GM10266 (cell line): Measurements from ENCODE around the gene ADGRG1.
A peak's percentile ranks its signal among the peaks of the same experiment; 100 is the strongest.

Experiments used
- DNase-seq: peaks from one replicate; pipeline ENCODE4 v3.0.0; 2012; ENCODE audit errors: extremely low spot score
- TF ChIP-seq, protein P1 (sequence below): IDR thresholded peaks from 2 replicates; pipeline ENCODE4 v1.5.1; 2012; ENCODE audit warnings: mild to moderate bottlenecking, low read depth; ENCODE audit not compliant: control insufficient read depth, insufficient read depth; ENCODE audit errors: missing control alignments

The ADGRG1 gene

DNA sequence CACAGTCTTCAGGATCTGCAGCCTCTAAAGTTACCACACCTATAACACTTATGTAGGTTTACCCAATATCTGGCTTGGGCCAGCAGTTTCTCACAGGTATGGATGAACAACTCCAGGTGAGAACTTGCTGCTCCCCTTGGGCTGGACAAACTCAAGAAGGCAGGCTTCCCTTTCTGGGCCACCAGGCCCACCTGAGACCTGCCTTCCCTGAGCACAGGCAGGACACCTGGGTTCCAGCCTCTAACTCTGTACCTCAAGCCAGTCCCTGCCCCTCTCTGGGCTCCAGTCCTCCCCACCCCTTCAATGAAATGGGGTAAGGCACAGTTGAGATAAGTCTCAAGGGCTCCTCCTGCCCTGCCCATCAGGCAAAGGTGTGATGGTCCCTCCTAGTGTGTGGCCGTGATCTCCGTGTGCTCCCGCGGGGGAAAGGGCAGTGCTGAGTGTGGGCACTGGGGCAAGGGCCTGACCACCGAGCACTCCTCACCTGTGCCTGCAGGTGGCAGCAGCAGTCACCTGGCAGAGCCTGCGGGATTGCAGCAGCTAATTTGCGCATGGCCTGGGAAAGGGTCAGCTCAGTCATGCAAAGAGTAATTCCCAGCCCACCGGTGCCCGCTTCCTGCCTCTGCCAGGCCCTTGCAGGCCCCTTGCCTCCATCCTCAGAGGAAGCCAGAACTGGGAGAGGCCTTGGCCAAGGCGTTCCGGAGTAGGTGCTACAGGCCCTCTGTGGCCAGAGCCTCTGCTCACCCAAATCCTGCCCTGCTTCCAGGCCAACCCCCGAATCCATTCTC, 28.2 kb upstream of the ADGRG1 start:
- no peak for DNase-seq
- TF ChIP-seq, protein P1, sequence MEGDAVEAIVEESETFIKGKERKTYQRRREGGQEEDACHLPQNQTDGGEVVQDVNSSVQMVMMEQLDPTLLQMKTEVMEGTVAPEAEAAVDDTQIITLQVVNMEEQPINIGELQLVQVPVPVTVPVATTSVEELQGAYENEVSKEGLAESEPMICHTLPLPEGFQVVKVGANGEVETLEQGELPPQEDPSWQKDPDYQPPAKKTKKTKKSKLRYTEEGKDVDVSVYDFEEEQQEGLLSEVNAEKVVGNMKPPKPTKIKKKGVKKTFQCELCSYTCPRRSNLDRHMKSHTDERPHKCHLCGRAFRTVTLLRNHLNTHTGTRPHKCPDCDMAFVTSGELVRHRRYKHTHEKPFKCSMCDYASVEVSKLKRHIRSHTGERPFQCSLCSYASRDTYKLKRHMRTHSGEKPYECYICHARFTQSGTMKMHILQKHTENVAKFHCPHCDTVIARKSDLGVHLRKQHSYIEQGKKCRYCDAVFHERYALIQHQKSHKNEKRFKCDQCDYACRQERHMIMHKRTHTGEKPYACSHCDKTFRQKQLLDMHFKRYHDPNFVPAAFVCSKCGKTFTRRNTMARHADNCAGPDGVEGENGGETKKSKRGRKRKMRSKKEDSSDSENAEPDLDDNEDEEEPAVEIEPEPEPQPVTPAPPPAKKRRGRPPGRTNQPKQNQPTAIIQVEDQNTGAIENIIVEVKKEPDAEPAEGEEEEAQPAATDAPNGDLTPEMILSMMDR = peak; percentile 91

DNA sequence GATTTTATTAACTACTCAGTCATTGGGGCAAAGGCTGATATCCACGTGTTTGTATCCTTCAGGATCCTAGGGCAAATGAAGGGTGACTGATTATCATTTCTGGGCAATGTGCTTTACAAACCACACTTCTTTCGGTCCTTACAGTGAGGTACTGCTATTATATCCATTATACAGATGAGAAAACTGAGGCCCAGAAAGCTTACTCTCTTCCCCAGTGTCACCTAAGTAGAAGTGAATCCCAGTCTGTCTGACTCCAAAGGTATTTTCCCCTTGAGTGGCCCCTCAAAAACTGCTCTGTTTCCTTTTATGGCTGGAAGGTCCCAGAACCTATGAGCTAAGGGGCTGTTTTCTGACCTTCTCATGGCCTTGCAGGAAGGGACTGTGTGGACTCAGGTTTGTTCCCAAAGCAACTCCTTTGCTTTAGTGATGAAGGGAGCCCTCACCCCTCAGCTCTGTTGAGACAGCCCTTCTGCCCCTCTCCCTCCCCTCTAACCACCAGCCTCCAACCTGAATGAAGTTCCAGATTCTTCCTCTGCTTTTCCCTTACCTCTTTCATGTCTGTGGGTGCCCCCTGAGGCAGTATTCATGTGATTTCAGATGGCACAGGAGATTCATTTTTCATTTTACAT, 27.4 kb upstream of the ADGRG1 start:
- TF ChIP-seq, protein P1 = no peak
- DNase-seq = no peak

GRCh38 chr16:57601801-57602478, 26.5 kb upstream of the ADGRG1 start:
- peak; percentile 50 for DNase-seq
- TF ChIP-seq, protein P1 = no peak

DNA sequence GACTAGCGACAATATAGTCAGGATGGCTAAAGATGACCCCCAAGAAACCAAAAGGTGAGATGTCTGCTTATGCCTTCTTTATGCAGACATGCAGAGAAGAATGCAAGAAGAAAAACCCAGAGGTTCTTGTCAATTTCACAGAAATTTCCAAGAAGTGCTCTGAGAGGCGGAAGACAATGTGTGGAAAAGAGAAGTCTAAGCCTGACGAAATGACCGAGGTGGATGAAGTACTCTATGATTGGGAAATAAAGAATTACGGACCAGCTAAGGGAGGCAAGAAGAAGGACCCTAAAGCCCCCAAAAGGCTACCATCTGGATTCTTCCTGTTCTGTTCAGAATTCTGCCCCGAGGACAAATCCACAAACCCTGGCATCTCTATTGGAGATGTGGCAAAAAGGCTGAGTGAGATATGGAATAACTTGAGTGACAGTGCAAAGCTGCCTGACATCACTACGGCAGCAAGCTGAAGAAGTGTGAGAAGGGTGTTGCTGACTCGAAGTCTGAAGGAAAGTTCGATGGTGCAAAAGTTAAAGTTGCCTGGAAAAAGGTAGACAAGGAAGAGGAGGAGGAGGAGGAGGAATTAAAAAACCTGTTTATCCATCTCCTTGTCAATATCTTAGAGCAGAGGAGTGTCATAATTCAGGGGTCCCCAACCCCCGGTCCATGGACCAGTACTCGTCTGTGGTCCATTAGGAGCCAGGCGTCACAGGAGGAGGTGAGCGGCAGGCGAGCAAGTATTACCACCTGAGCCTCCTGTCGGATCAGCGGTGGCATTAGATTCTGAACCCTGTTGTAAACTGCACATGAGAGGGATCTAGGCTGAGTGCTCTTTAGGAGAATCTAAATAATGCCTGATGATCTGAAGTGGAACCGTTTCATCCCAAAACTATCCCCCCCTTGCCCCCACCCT, 25.1 kb upstream of the ADGRG1 start:
- no peak for DNase-seq
- TF ChIP-seq, protein P1 = no peak

DNA sequence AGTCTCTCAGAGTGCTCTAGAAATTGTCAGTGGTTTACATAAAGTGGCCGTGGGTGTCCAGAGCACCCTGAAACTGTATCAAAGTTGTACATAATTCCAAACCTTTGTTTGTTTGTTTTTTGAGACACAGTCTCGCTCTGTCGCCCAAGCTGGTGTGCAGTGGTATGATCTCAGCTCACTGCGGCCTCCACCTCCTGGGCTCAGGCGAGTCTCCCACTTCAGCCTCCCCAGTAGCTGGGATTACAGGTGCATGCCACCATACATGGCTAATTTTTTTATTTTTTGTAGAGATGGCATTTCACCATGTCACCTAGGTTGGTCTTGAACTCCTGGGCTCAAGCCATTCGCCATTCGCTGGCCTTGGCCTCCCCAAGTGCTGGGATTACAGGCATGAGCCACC, 24.3 kb upstream of the ADGRG1 start:
- TF ChIP-seq, protein P1 = no peak
- no peak for DNase-seq

DNA sequence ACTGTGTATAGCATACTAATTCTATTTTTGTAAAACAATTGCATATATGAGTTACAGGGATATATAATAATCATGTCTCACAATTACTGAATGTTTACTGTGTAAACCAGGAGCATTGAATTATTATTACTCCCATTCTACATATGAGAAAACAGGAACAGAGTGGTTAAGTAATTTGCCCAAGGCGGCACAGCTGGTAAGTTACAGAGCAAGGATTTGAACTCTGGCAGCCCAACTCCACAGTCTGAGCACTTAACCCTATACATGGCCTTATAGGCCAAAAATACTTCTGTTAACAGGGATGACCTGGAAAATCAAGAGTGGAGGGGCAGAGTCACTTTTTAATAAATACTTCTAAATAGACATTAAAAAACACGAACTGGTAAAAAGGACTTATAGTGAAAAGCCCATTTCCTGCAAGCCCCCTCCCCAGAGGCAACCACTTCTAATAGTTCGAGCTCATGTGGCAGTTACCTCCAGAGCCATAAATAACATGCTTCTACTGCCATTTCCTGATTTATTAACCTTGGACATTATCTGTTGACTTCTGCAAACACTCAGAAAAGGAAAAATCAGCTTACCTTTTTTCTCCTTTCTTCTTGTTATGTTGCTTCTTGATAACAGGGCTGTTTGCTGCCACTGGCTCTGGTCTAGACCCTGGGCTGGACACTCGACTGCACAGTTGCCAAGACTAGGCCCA, 22.1 kb upstream of the ADGRG1 start:
- TF ChIP-seq, protein P1 = no peak
- DNase-seq = no peak
